ENCODE measurements around the gene WNT16.
A peak's percentile ranks its signal among the peaks of the same experiment; 100 is the strongest.
"Not testable (repeated sequence)": the region's sequence is repeated elsewhere in the genome, so short reads cannot be mapped to it uniquely, and the experiment has no call there.

WNT16 gene, protein sequence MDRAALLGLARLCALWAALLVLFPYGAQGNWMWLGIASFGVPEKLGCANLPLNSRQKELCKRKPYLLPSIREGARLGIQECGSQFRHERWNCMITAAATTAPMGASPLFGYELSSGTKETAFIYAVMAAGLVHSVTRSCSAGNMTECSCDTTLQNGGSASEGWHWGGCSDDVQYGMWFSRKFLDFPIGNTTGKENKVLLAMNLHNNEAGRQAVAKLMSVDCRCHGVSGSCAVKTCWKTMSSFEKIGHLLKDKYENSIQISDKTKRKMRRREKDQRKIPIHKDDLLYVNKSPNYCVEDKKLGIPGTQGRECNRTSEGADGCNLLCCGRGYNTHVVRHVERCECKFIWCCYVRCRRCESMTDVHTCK

DNA sequence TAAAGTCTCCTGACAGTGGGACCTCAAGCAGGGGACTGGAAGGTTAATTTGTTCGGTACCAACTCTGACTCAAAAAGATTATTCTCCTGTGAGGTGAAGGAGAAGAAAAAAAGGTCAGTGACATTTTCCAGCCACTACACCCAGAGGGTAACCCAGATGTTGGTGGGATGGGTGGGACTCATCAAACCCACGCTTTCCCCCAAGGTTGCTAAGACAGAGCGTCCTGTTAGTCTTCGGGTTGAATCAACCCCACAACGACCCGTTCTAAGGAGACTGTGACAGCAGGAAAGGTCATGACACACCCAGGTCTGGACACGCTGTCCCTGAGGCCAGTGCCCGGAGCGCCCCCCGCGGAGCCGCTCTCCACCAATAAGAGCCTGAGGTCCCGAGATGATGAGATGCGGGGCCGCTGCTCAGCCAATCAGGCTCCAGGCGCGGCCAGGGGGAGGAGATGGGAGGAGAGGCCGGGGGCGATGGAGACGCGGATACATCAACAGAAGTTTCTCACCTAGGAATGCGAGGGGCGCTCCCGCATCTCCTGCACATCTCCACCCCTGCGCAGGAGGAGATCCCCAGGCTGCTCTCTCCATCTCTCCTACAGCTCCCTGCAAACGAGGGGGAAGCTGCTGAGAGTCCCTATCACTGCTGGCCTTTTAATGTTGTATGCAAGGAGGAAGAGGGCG is at the start of gene WNT16:
WNT16 (plus strand) TSS at position 493 of the 683 bp plus-strand sequence. CDS start 293 bp downstream, outside the sequence.
- Mint-ChIP-seq H3K36me3 (no peaks in the 10 kb centered on the region), H3K27ac (no peak within 1 kb of the TSS), H3K4me3 (peak within 1 kb of the TSS; percentile 61), H3K27me3 (peaks cover 47% of the 10 kb centered on the region), H3K9me3 (ENCODE audit: low read depth) (no peaks in the 10 kb centered on the region), H3K4me1 (ENCODE audit: low read depth) (peaks cover 23% of the 10 kb centered on the region)

DNA sequence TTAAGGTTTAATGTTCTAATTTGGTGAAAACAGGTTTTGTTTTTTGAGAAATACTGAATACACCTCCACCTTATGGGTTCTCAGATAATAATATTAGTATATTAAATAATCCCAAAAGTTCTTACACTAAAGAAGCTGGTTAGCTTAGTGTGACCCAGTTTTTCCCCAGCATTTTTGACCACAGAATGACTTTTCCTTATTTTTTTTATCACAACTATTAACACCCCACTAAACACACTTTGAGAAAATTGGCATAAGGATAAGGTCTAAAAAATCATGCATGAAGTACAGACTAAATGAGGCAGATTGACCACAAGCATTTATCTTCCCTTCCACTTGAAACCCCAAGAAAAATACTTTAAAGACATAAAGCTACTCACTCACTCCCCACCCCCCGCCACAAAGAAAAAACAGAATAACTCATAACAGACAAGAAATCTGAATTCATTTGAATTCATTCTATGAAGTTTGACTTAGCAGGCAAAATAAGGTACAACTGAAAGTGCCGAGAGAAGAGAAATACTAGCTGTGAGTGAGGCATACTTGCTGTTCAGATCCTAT is 49.7 kb upstream of the WNT16 start:
- peak overlapping the region; percentile 72 for H3K27ac Mint-ChIP-seq
- H3K27me3 Mint-ChIP-seq: peaks cover 9% of the 10 kb centered on the region
- H3K36me3 Mint-ChIP-seq: no peaks in the 10 kb centered on the region
- peaks cover 15% of the 10 kb centered on the region for H3K4me1 Mint-ChIP-seq (ENCODE audit: low read depth)
- no peak overlapping the region for H3K4me3 Mint-ChIP-seq
- H3K9me3 Mint-ChIP-seq (ENCODE audit: low read depth): no peaks in the 10 kb centered on the region

DNA sequence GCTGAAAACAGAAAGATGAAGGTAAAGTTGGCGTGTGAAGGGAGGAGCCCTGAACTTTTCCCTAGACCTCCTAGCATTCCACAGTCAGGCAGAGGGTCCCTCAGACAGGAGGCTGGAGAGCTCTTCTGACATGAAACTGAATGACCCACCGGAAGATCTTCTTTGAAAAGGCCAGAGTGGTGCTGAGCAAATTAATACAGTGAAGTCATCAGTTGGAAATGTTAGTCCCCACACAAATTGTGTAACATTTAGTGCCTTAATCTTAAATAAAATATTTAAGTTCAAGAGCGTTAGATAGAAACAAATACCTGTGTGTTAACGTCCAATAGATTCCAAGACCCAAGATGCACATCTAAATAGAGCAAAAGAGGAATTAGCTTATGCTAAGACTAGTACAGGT is 49.0 kb upstream of the WNT16 start:
- no peak overlapping the region for H3K4me3 Mint-ChIP-seq
- no peak overlapping the region for H3K27ac Mint-ChIP-seq
- peaks cover 8% of the 10 kb centered on the region for H3K27me3 Mint-ChIP-seq
- H3K4me1 Mint-ChIP-seq (ENCODE audit: low read depth): peaks cover 15% of the 10 kb centered on the region
- no peaks in the 10 kb centered on the region for H3K36me3 Mint-ChIP-seq
- H3K9me3 Mint-ChIP-seq (ENCODE audit: low read depth): peaks cover 2% of the 10 kb centered on the region

DNA sequence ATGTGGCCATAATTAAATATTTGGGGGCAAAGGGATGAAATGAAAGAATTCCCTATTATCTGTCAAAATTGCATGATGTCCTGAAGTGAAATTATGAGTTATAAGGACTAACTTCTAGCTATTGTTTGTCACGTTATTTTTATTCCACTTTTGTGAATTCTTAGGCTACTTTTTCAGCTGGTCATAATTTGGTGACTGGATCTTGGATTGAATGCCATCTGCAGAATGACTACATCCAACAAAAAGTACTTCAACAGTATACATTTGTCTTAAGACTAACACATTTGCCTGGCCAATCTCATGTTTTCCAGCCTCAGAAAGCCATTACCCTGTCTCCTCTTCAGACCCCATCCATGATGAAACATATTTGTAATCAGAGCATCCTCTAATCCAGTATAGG is 48.1 kb upstream of the WNT16 start:
- Mint-ChIP-seq H3K4me1 (ENCODE audit: low read depth) (peaks cover 15% of the 10 kb centered on the region), H3K27me3 (peaks cover 8% of the 10 kb centered on the region), H3K36me3 (no peaks in the 10 kb centered on the region), H3K9me3 (ENCODE audit: low read depth) (peaks cover 10% of the 10 kb centered on the region), H3K4me3 (no peak overlapping the region), H3K27ac (no peak overlapping the region)

DNA sequence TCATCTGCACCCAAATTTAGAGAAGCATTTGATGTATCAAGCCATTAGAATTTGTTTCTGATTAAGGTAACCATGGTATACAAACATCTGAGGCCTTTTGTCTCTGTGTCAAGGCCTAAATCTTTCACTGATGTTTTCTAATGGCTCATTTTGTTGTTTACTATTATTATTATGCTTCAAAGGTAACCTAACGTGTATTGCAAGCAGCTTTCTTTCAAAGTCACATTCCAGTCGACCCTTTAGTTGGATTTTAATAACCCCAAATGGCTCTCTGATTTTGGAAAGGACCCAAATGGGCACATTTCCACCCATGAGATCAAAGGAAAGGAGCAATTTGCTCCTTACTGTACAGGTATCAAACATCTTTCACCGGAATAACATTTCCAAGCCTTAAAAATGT is 46.7 kb upstream of the WNT16 start:
- Mint-ChIP-seq H3K27me3 (peaks cover 1% of the 10 kb centered on the region), H3K9me3 (ENCODE audit: low read depth) (peaks cover 11% of the 10 kb centered on the region), H3K27ac (no peak overlapping the region), H3K4me3 (no peak overlapping the region), H3K4me1 (ENCODE audit: low read depth) (peaks cover 23% of the 10 kb centered on the region), H3K36me3 (no peaks in the 10 kb centered on the region)

DNA sequence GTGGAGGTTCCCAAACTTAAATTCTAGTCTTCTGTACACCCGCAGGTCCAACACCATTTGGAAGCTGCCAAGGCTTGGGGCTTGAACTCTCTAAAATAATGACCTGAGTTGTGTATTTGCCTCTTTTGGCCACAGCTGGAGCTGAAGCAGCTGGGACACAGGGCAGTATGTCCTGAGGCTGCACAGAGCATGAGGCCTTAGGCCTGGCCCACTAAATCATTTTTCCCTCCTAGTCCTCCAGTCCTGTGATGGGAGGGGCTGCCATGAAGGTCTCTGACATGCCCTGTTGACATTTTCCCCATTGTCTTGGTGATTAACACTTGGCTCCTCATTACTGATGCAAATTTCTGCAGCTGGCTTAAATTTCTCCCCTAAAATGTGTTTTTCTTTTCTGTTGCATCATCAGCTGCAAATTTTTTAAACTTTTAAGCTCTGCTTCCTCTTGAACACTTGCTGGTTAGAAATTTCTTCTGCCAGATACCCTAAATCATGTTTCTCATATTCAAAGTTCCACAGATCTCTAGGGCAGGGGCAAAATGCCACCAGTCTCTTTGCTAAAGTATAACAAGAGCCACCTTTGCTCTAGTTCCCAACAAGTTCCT is 43.6 kb upstream of the WNT16 start:
- no peaks in the 10 kb centered on the region for H3K27me3 Mint-ChIP-seq
- no peak overlapping the region for H3K27ac Mint-ChIP-seq
- H3K4me3 Mint-ChIP-seq: no peak overlapping the region
- H3K9me3 Mint-ChIP-seq (ENCODE audit: low read depth): peaks cover 11% of the 10 kb centered on the region
- H3K4me1 Mint-ChIP-seq (ENCODE audit: low read depth): peaks cover 13% of the 10 kb centered on the region
- no peaks in the 10 kb centered on the region for H3K36me3 Mint-ChIP-seq

DNA sequence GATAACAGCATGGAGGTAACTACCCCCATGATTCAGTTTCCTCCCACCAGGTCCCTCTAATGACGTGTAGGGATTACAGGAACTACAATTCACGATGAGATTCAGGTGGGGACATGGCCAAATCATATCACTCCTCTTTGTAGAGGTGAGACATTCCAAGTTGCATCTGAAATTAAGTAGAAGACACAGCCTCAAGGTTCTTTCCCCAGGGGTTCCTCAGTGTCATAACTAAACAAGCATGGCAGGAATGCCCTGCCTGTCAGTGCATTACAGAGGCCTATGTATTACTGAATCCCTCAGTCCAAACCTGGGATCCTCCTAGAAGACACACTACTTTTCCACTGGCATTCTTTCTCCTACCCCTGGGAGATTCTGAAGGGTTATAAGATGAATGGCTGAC is 42.6 kb upstream of the WNT16 start:
- no peak overlapping the region for H3K4me3 Mint-ChIP-seq
- H3K36me3 Mint-ChIP-seq: no peaks in the 10 kb centered on the region
- H3K27me3 Mint-ChIP-seq: no peaks in the 10 kb centered on the region
- peaks cover 13% of the 10 kb centered on the region for H3K4me1 Mint-ChIP-seq (ENCODE audit: low read depth)
- peaks cover 11% of the 10 kb centered on the region for H3K9me3 Mint-ChIP-seq (ENCODE audit: low read depth)
- H3K27ac Mint-ChIP-seq: no peak overlapping the region

DNA sequence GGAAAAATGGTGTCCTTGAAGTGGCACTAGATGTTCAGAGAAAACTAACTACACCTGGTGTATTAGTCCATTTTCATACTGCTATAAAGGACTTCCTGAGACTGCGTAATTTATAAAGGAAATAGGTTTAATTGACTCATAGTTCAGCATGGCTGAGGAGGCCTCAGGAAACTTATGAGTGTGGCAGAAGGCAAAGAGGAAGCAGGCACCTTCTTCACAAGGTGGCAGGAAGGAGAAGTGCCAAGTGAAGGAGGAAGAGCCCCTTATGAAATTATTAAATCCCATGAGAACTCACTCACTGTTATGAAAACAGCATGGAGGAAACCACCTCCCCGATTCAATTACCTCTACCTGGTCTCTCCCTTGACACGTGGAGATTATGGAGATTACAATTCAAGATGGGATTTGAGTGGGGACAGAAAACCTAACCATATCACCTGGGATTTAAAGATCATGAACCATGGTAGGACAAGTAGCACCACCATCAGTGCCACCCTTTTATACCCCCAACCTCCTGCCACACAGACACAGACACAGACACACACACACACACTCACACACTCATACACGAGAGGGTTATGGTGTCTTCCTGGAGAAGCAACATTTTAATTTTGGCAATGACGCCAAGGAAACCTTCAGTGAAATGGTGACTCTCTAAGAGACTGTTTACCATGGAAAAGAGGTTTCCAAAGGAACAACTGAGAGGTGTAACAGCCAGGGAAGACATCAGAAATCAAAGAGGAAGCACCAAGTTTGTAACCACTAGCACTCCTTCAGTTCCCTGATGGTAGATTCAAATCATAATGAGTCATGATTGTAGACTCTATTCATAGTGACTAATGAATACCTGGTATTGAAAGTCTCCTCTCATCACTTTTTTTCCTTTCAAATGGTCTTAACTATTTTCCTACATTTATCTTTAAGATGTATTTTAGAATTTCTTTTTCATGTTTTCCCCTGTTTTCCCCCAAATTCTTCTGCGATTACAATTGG is 41.8 kb upstream of the WNT16 start:
- peaks cover 11% of the 10 kb centered on the region for H3K9me3 Mint-ChIP-seq (ENCODE audit: low read depth)
- no peaks in the 10 kb centered on the region for H3K36me3 Mint-ChIP-seq
- H3K27ac Mint-ChIP-seq: peak overlapping the region; percentile 30
- peaks cover 13% of the 10 kb centered on the region for H3K4me1 Mint-ChIP-seq (ENCODE audit: low read depth)
- H3K27me3 Mint-ChIP-seq: no peaks in the 10 kb centered on the region
- no peak overlapping the region for H3K4me3 Mint-ChIP-seq

DNA sequence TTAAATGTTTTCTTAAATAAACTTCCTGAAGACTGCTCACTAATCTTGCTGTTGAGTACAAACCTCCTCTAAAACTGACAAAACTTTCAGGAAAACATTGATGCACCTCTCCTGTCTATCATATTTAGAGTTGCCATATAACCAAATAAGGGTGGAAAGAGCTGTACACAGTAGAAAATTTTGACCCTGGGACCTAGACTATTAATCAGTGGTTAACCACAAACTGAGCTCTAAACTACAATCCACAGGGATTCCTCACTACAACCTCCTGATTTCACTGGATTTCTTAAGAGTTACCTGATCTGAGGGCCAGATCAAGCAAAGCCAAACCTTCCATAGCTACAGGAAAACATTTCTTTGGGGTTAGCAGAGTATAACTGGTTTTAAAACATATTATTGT is 39.9 kb upstream of the WNT16 start:
- peaks cover 3% of the 10 kb centered on the region for H3K27me3 Mint-ChIP-seq
- peaks cover 13% of the 10 kb centered on the region for H3K9me3 Mint-ChIP-seq (ENCODE audit: low read depth)
- H3K4me1 Mint-ChIP-seq (ENCODE audit: low read depth): peaks cover 13% of the 10 kb centered on the region
- no peak overlapping the region for H3K4me3 Mint-ChIP-seq
- no peaks in the 10 kb centered on the region for H3K36me3 Mint-ChIP-seq
- no peak overlapping the region for H3K27ac Mint-ChIP-seq

DNA sequence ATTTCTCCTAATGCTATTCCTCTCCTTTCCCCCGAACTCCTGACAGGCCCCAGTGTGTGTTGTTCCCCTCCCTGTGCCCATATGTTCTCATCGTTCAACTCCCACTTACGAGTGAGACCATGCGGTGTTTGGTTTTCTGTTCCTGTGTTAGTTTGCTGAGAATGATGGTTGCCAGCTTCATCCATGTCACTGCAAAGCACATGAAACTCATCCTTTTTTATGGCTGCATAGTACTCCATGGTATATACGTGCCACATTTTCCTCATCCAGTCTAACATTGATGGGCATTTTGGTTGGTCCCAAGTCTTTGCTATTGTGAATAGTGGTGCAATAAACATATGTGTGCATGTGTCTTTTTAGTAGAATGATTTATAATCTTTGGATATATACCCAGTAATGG is 38.9 kb upstream of the WNT16 start:
- H3K27ac Mint-ChIP-seq, H3K4me3 Mint-ChIP-seq, H3K36me3 Mint-ChIP-seq, H3K27me3 Mint-ChIP-seq: not testable (repeated sequence)
- Mint-ChIP-seq H3K4me1 (ENCODE audit: low read depth) (peaks cover 13% of the 10 kb centered on the region), H3K9me3 (ENCODE audit: low read depth) (peaks cover 12% of the 10 kb centered on the region)

DNA sequence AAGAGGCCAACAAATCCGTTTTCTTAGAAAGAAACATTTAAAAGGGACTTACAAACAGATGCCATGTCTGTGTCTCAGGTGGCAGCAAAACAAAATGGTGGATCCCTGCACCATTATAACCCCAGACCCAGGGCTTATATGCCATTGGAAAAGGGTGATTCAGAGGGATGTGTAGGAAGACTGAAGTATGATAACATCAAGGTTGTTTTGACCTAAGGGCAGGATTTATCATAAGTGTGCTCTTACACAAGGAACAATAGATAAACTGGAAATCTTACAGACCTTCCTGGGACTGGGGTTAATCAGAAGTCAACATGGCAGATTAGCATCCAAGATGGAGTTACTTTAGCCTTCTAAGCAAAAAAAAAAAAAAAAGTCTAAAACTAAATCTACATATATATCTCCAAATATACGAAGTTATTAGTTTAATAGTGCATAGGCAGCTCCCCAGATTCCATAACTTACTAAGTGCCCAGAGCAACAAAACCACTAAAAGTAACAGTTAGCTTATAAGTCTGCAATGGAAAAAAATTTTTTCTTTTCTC is 34.3 kb upstream of the WNT16 start:
- H3K27me3 Mint-ChIP-seq: peaks cover 4% of the 10 kb centered on the region
- H3K36me3 Mint-ChIP-seq: no peaks in the 10 kb centered on the region
- no peaks in the 10 kb centered on the region for H3K4me1 Mint-ChIP-seq (ENCODE audit: low read depth)
- no peak overlapping the region for H3K4me3 Mint-ChIP-seq
- no peak overlapping the region for H3K27ac Mint-ChIP-seq
- H3K9me3 Mint-ChIP-seq (ENCODE audit: low read depth): peaks cover 4% of the 10 kb centered on the region

DNA sequence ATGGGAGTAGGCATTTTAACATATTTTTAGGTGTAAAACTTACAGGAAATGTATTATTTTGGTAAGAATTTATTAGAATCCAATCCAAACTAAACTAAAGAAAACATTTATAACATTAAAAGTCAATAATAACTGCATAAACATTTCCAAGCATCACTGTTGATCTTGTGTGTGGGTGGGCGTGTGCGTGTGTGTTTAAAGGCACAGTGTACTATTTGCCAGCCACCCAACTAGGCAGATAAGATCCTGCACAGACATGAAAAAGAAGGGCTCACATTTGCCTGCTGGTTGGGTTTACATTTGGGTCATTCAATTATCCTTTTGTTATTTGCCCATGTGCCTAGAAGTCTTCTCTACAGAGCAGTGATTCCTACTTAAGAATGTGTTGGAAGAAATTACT is 31.0 kb upstream of the WNT16 start:
- H3K36me3 Mint-ChIP-seq: no peaks in the 10 kb centered on the region
- H3K9me3 Mint-ChIP-seq (ENCODE audit: low read depth): peaks cover 4% of the 10 kb centered on the region
- H3K27me3 Mint-ChIP-seq: peaks cover 17% of the 10 kb centered on the region
- no peak overlapping the region for H3K27ac Mint-ChIP-seq
- H3K4me3 Mint-ChIP-seq: no peak overlapping the region
- no peaks in the 10 kb centered on the region for H3K4me1 Mint-ChIP-seq (ENCODE audit: low read depth)

DNA sequence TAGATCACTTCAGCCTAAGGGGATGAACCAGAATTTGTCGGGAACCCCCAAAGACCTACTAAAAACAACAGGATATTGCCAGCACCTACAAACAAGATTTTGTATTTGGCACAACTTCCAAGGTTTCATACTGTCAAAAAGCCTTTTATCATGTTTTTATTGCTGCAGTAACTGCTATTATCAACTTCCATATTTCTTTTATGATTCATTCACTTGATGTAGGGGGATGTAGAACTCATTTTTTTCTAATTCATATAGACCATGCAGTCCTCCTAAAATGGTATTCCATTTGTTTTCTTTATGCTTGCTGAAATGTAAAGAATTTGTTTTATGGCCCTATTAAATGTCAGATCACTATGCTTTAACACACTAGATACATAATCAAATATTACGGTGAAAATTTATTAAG is 30.0 kb upstream of the WNT16 start:
- Mint-ChIP-seq H3K4me3 (no peak overlapping the region), H3K9me3 (ENCODE audit: low read depth) (peaks cover 3% of the 10 kb centered on the region), H3K4me1 (ENCODE audit: low read depth) (no peaks in the 10 kb centered on the region), H3K36me3 (no peaks in the 10 kb centered on the region), H3K27me3 (peaks cover 15% of the 10 kb centered on the region), H3K27ac (no peak overlapping the region)

Measured in activated naive CD8-positive, alpha-beta T cell (primary cell).